HepG2 (cell line): ENCODE results near the gene CDK5RAP2. TPM values are rescaled to one million over a fixed set of nuclear protein-coding genes. Genes with fewer than 3 reads are reported as not detected.

Experiments used
- CC2D1A ChIP-seq: sonication (generic); formaldehyde crosslinking; IDR thresholded peaks from 2 replicates; pipeline ENCODE4 v1.8.1; 2023; ENCODE audit warnings: mild to moderate bottlenecking, missing genetic modification reagents
- E2F2 ChIP-seq: sonication (generic); formaldehyde crosslinking; IDR thresholded peaks from 2 replicates; pipeline ENCODE4 v1.4.0; 2020; ENCODE audit warnings: missing genetic modification reagents, borderline replicate concordance
- ERF ChIP-seq: IDR thresholded peaks from 2 replicates; pipeline ENCODE4 v1.6.1; 2018; ENCODE audit warnings: missing biosample characterization, missing genetic modification reagents
- ETV6 ChIP-seq: sonication (generic); formaldehyde crosslinking; conservative IDR thresholded peaks from 2 replicates; pipeline ENCODE4 v1.4.0; 2020; ENCODE audit warnings: missing genetic modification reagents
- GFI1 ChIP-seq: sonication (generic); formaldehyde crosslinking; IDR thresholded peaks from 2 replicates; pipeline ENCODE4 v1.5.0; 2020; ENCODE audit warnings: missing genetic modification reagents, mild to moderate bottlenecking, borderline replicate concordance
- GTF2F1 ChIP-seq: fragments of 150-350 bp; IDR thresholded peaks from 2 replicates; pipeline ENCODE4 v1.6.1; 2014; ENCODE audit warnings: low read length
- HMG20B ChIP-seq: conservative IDR thresholded peaks from 2 replicates; pipeline ENCODE4 v1.6.1; 2016; ENCODE audit warnings: missing genetic modification reagents, missing compliant biosample characterization
- HNF4A ChIP-seq: sonication (generic); formaldehyde crosslinking; IDR thresholded peaks from 2 replicates; pipeline ENCODE4 v1.4.0; 2020; ENCODE audit warnings: missing genetic modification reagents
- MAFG ChIP-seq: sonication (generic); formaldehyde crosslinking; IDR thresholded peaks from 2 replicates; pipeline ENCODE4 v1.5.1; 2020; ENCODE audit warnings: mild to moderate bottlenecking, missing genetic modification reagents
- NFKBIZ ChIP-seq: IDR thresholded peaks from 2 replicates; pipeline ENCODE4 v1.6.1; 2018; ENCODE audit warnings: missing genetic modification reagents, missing compliant biosample characterization
- NR2C2 ChIP-seq: sonication (generic); formaldehyde crosslinking; IDR thresholded peaks from 2 replicates; pipeline ENCODE4 v1.4.0; 2020; ENCODE audit warnings: missing genetic modification reagents, mild to moderate bottlenecking, moderate library complexity, borderline replicate concordance
- NR2F1 ChIP-seq, 2 experiments: fragments of 450-650 bp in 1 of 2; formaldehyde crosslinking in 1 of 2; IDR thresholded peaks; 2 replicates each; pipeline versions ENCODE4 v1.5.0 to v1.6.1; 2016 to 2020; ENCODE audit warnings: mild to moderate bottlenecking in 1 of 2, missing compliant biosample characterization in 1 of 2, missing genetic modification reagents in 1 of 2, moderate library complexity in 1 of 2
- SETDB1 ChIP-seq: sonication (generic); formaldehyde crosslinking; IDR thresholded peaks from 2 replicates; pipeline ENCODE4 v1.5.1; 2020; ENCODE audit warnings: missing genetic modification reagents, mild to moderate bottlenecking, borderline replicate concordance
- SNRNP70 ChIP-seq: fragments of 200-400 bp; formaldehyde crosslinking; IDR thresholded peaks from 2 replicates; pipeline ENCODE4 v1.6.1; 2017; ENCODE audit warnings: mild to moderate bottlenecking, low read depth, low read length, moderate library complexity
- TAF1 ChIP-seq: sonication (generic); formaldehyde crosslinking; IDR thresholded peaks from 2 replicates; pipeline ENCODE4 v1.4.0; 2020; ENCODE audit warnings: missing genetic modification reagents
- ZMAT3 ChIP-seq: sonication (generic); formaldehyde crosslinking; conservative IDR thresholded peaks from 2 replicates; pipeline ENCODE4 v1.7.0; 2021; ENCODE audit warnings: missing genetic modification reagents
- ZNF160 ChIP-seq: sonication (generic); formaldehyde crosslinking; IDR thresholded peaks from 2 replicates; pipeline ENCODE4 v1.8.0; 2022; ENCODE audit warnings: mild to moderate bottlenecking, inconsistent platforms, missing genetic modification reagents
- ZNF331 ChIP-seq: sonication (generic); formaldehyde crosslinking; IDR thresholded peaks from 2 replicates; pipeline ENCODE4 v1.4.0; 2020; ENCODE audit warnings: missing genetic modification reagents
- ZNF34 ChIP-seq: sonication (generic); formaldehyde crosslinking; IDR thresholded peaks from 2 replicates; pipeline ENCODE4 v1.4.0; 2020; ENCODE audit warnings: mild to moderate bottlenecking, missing genetic modification reagents, borderline replicate concordance
- ZNF652 ChIP-seq: IDR thresholded peaks from 2 replicates; pipeline ENCODE4 v1.6.1; 2016; ENCODE audit warnings: low read depth, borderline replicate concordance
- ZNF839 ChIP-seq: sonication (generic); formaldehyde crosslinking; IDR thresholded peaks from 2 replicates; pipeline ENCODE4 v1.4.0; 2020; ENCODE audit warnings: missing genetic modification reagents, mild to moderate bottlenecking, borderline replicate concordance
- polyA plus RNA-seq, 8 experiments: library from polyadenylated mRNA; depleted of rRNA in 3 of 8; stranded (reverse) in 7 of 8; unstranded in 1 of 8; fragments of >200 nt; fragmentation: Illumina TruSeq in 4 of 8; extraction: Trizol in 4 of 8; gene quantifications; 2 replicates each; pipeline versions ENCODE4 v1.2.1 to v1.2.3, GENCODE V29; 2011 to 2016; ENCODE audit warnings: low read depth in 4 of 8, missing spikeins in 1 of 8, mixed read lengths in 1 of 8; ENCODE audit not compliant: insufficient read depth in 1 of 8
- total RNA-seq, 5 experiments: library from RNA; depleted of rRNA; stranded (reverse); fragments of >200 nt; fragmentation: Illumina TruSeq; extraction: Trizol; gene quantifications; 2 replicates each; pipeline ENCODE4 v1.2.3, GENCODE V29; 2016; ENCODE audit warnings: low read depth in 1 of 5
- TF ChIP-seq, protein P1 (sequence below): sonication (generic); formaldehyde crosslinking; IDR thresholded peaks from 2 replicates; pipeline ENCODE4 v1.8.1; 2023; ENCODE audit warnings: missing genetic modification reagents, inconsistent platforms, borderline replicate concordance
- TF ChIP-seq, protein P2 (sequence below): conservative IDR thresholded peaks from 2 replicates; pipeline ENCODE4 v1.6.1; 2018; ENCODE audit warnings: missing genetic modification reagents
- TF ChIP-seq, protein P3 (sequence below): sonication (generic); formaldehyde crosslinking; IDR thresholded peaks from 2 replicates; pipeline ENCODE4 v1.8.1; 2022; ENCODE audit warnings: low read depth, mild to moderate bottlenecking, missing genetic modification reagents

Gene CDK5RAP2
- total and polyA plus RNA-seq, 2 of the 13 experiments (the other 11 are each of a cell fraction or from before 2014, with no cell fraction given) = 31.8 to 42.2 TPM

DNA sequence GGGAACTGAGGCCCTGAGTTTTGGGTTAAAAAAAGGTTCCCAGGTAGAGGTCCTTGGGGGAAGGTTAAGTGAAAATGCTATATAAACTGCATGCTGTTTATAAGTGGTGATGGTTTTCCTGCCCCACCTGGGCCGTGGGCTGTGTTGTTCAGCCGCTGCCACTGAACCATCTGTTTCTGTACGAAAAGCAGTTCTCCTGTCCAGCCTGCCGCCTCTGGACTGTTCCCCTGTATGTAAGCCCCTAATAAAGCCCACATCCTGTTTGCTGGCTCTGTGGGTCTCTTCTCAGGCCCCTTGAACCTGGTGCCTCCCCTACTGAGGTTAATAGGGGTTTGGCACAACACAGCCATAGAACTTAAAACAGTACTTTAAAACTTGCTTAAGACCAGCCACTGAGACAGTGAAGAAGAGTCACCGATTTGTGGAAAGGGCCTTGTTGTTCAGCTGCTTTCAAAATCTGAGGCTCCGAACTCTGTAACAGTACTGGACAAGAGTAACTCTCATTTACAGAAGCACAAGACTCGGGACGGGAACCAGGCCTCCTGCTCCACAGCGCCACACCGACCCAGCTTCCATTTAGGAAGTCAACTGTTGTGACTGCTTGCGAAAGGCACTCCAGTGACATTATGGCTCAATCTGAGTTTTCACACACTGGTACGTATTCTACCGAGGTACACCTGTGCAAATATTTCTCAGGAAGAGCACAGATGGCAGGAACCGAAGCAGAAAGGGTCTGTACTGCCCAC, 192.5 kb downstream of the CDK5RAP2 start (continued):
- TF ChIP-seq E2F2 (CRISPR knock-in tag) (no peak), GTF2F1 (no peak), ZNF652 (CRISPR knock-in tag) (peak; percentile 30; the same call in 1 of the 2 replicates), MAFG (CRISPR knock-in tag) (no peak), ZNF34 (CRISPR knock-in tag) (no peak), ETV6 (CRISPR knock-in tag) (no peak), ZNF839 (CRISPR knock-in tag) (no peak), CC2D1A (CRISPR knock-in tag) (no peak), NR2C2 (CRISPR knock-in tag) (no peak), SNRNP70 (no peak), ZNF160 (no peak), NFKBIZ (no peak), ZMAT3 (CRISPR knock-in tag) (no peak), HNF4A (CRISPR knock-in tag) (0 out of 2 replicates have a peak, but pooled peaks have one; percentile 5), TAF1 (CRISPR knock-in tag) (no peak), NR2F1 (CRISPR knock-in tag; IDR thresholded peaks at IDR 0.05) (no peak), ERF (CRISPR knock-in tag) (no peak), GFI1 (no peak), HMG20B (CRISPR knock-in tag) (peak; percentile 40; the same call in 1 of the 2 replicates), SETDB1 (CRISPR knock-in tag) (no peak), ZNF331 (CRISPR knock-in tag) (peak; percentile 74)
- TF ChIP-seq, protein P1, sequence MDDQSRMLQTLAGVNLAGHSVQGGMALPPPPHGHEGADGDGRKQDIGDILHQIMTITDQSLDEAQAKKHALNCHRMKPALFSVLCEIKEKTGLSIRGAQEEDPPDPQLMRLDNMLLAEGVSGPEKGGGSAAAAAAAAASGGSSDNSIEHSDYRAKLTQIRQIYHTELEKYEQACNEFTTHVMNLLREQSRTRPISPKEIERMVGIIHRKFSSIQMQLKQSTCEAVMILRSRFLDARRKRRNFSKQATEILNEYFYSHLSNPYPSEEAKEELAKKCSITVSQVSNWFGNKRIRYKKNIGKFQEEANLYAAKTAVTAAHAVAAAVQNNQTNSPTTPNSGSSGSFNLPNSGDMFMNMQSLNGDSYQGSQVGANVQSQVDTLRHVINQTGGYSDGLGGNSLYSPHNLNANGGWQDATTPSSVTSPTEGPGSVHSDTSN (CRISPR knock-in tag) = no peak
- TF ChIP-seq, protein P2, sequence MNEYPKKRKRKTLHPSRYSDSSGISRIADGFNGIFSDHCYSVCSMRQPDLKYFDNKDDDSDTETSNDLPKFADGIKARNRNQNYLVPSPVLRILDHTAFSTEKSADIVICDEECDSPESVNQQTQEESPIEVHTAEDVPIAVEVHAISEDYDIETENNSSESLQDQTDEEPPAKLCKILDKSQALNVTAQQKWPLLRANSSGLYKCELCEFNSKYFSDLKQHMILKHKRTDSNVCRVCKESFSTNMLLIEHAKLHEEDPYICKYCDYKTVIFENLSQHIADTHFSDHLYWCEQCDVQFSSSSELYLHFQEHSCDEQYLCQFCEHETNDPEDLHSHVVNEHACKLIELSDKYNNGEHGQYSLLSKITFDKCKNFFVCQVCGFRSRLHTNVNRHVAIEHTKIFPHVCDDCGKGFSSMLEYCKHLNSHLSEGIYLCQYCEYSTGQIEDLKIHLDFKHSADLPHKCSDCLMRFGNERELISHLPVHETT (CRISPR knock-in tag) = no peak
- TF ChIP-seq, protein P3, sequence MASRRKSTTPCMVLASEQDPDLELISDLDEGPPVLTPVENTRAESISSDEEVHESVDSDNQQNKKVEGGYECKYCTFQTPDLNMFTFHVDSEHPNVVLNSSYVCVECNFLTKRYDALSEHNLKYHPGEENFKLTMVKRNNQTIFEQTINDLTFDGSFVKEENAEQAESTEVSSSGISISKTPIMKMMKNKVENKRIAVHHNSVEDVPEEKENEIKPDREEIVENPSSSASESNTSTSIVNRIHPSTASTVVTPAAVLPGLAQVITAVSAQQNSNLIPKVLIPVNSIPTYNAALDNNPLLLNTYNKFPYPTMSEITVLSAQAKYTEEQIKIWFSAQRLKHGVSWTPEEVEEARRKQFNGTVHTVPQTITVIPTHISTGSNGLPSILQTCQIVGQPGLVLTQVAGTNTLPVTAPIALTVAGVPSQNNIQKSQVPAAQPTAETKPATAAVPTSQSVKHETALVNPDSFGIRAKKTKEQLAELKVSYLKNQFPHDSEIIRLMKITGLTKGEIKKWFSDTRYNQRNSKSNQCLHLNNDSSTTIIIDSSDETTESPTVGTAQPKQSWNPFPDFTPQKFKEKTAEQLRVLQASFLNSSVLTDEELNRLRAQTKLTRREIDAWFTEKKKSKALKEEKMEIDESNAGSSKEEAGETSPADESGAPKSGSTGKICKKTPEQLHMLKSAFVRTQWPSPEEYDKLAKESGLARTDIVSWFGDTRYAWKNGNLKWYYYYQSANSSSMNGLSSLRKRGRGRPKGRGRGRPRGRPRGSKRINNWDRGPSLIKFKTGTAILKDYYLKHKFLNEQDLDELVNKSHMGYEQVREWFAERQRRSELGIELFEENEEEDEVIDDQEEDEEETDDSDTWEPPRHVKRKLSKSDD (CRISPR knock-in tag) = no peak
